Neutrophil (primary cell): Measurements from ENCODE around the gene AKAP6.
"Not testable (repeated sequence)": the region's sequence is repeated elsewhere in the genome, so short reads cannot be mapped to it uniquely, and the experiment has no call there.

ENCODE experiments used
- H3K27ac ChIP-seq: fragments of 200-600 bp; sonication (generic); 2 replicates; pipeline ENCODE4 v1.5.1; 2016; ENCODE audit warnings: mild to moderate bottlenecking, moderate library complexity
- H3K27me3 ChIP-seq: fragments of 200-600 bp; sonication (generic); 2 replicates; pipeline ENCODE4 v1.6.0; 2016; ENCODE audit warnings: mild to moderate bottlenecking
- H3K36me3 ChIP-seq: fragments of 200-600 bp; sonication (generic); 2 replicates; pipeline ENCODE4 v1.5.1; 2017
- H3K4me1 ChIP-seq, 2 experiments: fragments of 200-600 bp in 1 of 2; sonication (generic) in 1 of 2; 1 replicate in 1 of 2; 2 replicates in 1 of 2; pipeline versions ENCODE4 v1.5.1 to v1.6.1; 2013 to 2016; ENCODE audit warnings: low read depth in 1 of 2, low read length in 1 of 2, mild to moderate bottlenecking in 1 of 2, moderate library complexity in 1 of 2; ENCODE audit not compliant: control insufficient read depth in 1 of 2, insufficient read depth in 1 of 2
- H3K4me3 ChIP-seq, 2 experiments: fragments of 200-600 bp in 1 of 2; sonication (generic) in 1 of 2; 1 replicate in 1 of 2; 2 replicates in 1 of 2; pipeline ENCODE4 v1.5.1; 2013 to 2016; ENCODE audit warnings: low read depth in 1 of 2, low read length in 1 of 2, mild to moderate bottlenecking in 1 of 2, moderate library complexity in 1 of 2
- H3K9me3 ChIP-seq: fragments of 200-600 bp; sonication (generic); 2 replicates; pipeline ENCODE4 v1.5.1; 2016
- CTCF ChIP-seq: fragments of 200-600 bp; sonication (generic); IDR thresholded peaks from 2 replicates; pipeline ENCODE4 v1.5.1; 2016; ENCODE audit warnings: antibody characterized with exemption

The AKAP6 gene

GRCh38 chr14:32367516-32367915 is 38.4 kb downstream of the AKAP6 start:
- Histone ChIP-seq H3K27me3 (no peaks in the 10 kb centered on the region), H3K9me3 (no peaks in the 10 kb centered on the region), H3K36me3 (no peaks in the 10 kb centered on the region), H3K4me1 (no peaks in the 10 kb centered on the region), H3K27ac (no peak overlapping the region), H3K4me3 (no peak overlapping the region)
- no peak for TF ChIP-seq CTCF

- no peak overlapping the region for H3K4me3 ChIP-seq
- no peaks in the 10 kb centered on the region for H3K4me1 ChIP-seq
- no peaks in the 10 kb centered on the region for H3K27me3 ChIP-seq
- H3K9me3 ChIP-seq: no peaks in the 10 kb centered on the region
- TF ChIP-seq CTCF: no peak
- no peak overlapping the region for H3K27ac ChIP-seq
- no peaks in the 10 kb centered on the region for H3K36me3 ChIP-seq
These were observed 39.0 kb downstream of the AKAP6 start for GRCh38 chr14:32368107-32368506.

- Histone ChIP-seq H3K4me3 (no peak overlapping the region), H3K27ac (no peak overlapping the region), H3K27me3 (no peaks in the 10 kb centered on the region), H3K9me3 (no peaks in the 10 kb centered on the region), H3K36me3 (no peaks in the 10 kb centered on the region), H3K4me1 (no peaks in the 10 kb centered on the region)
- TF ChIP-seq CTCF: no peak
These were observed 41.6 kb downstream of the AKAP6 start for GRCh38 chr14:32370714-32371113.

GRCh38 chr14:32372154-32372553 is 43.1 kb downstream of the AKAP6 start:
- H3K9me3 ChIP-seq: no peaks in the 10 kb centered on the region
- no peak overlapping the region for H3K27ac ChIP-seq
- H3K4me1 ChIP-seq: no peaks in the 10 kb centered on the region
- H3K36me3 ChIP-seq: no peaks in the 10 kb centered on the region
- no peak overlapping the region for H3K4me3 ChIP-seq
- H3K27me3 ChIP-seq: no peaks in the 10 kb centered on the region
- TF ChIP-seq CTCF: no peak

- H3K4me3 ChIP-seq, H3K4me1 ChIP-seq: not testable (repeated sequence)
These were observed 44.1 kb downstream of the AKAP6 start for GRCh38 chr14:32373174-32373573.

GRCh38 chr14:32374155-32374554 is 45.1 kb downstream of the AKAP6 start:
- TF ChIP-seq CTCF: no peak
- Histone ChIP-seq H3K36me3 (no peaks in the 10 kb centered on the region), H3K27me3 (no peaks in the 10 kb centered on the region), H3K9me3 (no peaks in the 10 kb centered on the region), H3K4me1 (no peaks in the 10 kb centered on the region), H3K27ac (no peak overlapping the region), H3K4me3 (no peak overlapping the region)

More at GRCh38 chr14:32373174-32373573, 44.1 kb downstream of the AKAP6 start:
- H3K36me3 ChIP-seq, H3K9me3 ChIP-seq, H3K27me3 ChIP-seq, H3K27ac ChIP-seq: not testable (repeated sequence)
